ENCODE measurements around the gene DNAH14. TPM values are rescaled to one million over a fixed set of nuclear protein-coding genes. Genes with fewer than 3 reads are reported as not detected.

DNAH14 gene
- total RNA-seq, 2 experiments from 2014 or later, result 0.27 to 0.34 TPM

DNA sequence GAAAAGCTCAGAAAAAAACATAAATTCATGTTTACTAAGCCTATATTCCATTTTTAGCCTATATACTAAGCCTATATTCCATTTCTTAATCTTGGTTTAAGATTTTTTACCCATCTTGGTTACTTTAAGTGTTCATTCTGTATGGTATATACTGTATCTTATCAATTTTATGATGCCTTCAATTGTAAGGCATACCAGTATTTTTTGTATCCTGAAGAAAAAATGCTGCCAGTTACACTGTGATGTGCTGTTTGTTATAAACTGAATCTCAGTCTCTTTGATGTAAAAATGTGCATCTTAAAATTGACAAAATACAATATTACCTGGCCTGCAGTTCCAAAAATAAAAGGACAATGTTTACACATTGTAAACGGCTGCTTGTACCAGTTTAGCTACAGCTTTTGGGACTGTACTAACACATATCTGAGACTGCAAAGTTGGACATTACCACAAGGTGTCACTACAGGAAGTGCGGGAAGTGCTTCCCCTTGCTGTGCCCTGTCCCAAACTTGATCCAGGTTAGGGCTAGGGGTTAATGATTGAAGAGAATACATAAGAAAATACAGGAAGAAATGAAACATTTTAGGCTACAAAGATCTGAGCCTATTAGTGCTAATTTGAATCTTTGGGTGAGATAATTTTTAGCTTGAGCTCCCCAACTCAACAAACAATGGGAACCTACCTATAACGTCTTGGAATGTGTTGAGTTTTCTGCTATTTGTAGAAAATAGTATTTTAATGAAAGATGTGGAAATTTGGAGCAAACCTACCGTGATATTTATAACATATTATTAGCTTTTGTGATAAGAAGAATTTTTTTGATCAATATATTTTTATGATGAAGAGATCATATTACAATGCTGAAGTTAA is 389.5 kb downstream of the DNAH14 start:
- H3K36me3 Mint-ChIP-seq (ENCODE audit: low read depth), result no peaks in the 10 kb centered on the region
- Histone ChIP-seq H3K27ac (ENCODE audit: low read depth in 1 of 2, low read length in 2 of 2) (no peak overlapping the region), H3K27me3 (ENCODE audit: control insufficient read depth in 1 of 2, insufficient read depth in 2 of 2, low read length in 2 of 2) (peaks cover 0 to 6% of the 10 kb centered on the region in 2 experiments), H3K4me3 (ENCODE audit: low read length) (no peak overlapping the region), H3K36me3 (ENCODE audit: insufficient read depth, low read length) (no peaks in the 10 kb centered on the region), H3K4me1 (ENCODE audit: insufficient read depth, low read length) (no peaks in the 10 kb centered on the region), H3K9me3 (ENCODE audit: control insufficient read depth in 1 of 2, insufficient read depth in 1 of 2, low read length in 2 of 2) (peaks cover 0 to 6% of the 10 kb centered on the region in 2 experiments)
- ChIA-PET POLR2A (interaction anchor here (0.8 kb wide), 1 partner anchor 102 kb away, joined by 3 read pairs; no protein-coding TSS in a partner anchor), CTCF (interaction anchor here (0.6 to 1.7 kb wide), 5 partner anchors 10 to 61 kb away, joined by 3 to 4 read pairs (median 3); no protein-coding TSS in a partner anchor)
- H3K4me1 Mint-ChIP-seq (ENCODE audit: low read depth), result no peaks in the 10 kb centered on the region
- H3K27me3 Mint-ChIP-seq, result no peaks in the 10 kb centered on the region
- no peaks in the 10 kb centered on the region for H3K9me3 Mint-ChIP-seq
- TF ChIP-seq, protein P1, sequence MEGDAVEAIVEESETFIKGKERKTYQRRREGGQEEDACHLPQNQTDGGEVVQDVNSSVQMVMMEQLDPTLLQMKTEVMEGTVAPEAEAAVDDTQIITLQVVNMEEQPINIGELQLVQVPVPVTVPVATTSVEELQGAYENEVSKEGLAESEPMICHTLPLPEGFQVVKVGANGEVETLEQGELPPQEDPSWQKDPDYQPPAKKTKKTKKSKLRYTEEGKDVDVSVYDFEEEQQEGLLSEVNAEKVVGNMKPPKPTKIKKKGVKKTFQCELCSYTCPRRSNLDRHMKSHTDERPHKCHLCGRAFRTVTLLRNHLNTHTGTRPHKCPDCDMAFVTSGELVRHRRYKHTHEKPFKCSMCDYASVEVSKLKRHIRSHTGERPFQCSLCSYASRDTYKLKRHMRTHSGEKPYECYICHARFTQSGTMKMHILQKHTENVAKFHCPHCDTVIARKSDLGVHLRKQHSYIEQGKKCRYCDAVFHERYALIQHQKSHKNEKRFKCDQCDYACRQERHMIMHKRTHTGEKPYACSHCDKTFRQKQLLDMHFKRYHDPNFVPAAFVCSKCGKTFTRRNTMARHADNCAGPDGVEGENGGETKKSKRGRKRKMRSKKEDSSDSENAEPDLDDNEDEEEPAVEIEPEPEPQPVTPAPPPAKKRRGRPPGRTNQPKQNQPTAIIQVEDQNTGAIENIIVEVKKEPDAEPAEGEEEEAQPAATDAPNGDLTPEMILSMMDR (IDR thresholded peaks at IDR 0.05), result peak; percentile 84
- DNase-seq (peak in 4 of 14 experiments; percentile 25 to 55 (median 46)), ATAC-seq (ENCODE audit: poor library complexity) (peak; percentile 43)
- intact Hi-C loops (cut with DNase I, micrococcal nuclease), result loop anchor here (2.0 to 5.0 kb wide), 2 partner anchors 658 kb away; no protein-coding TSS in a partner anchor
- no peak overlapping the region for H3K4me3 Mint-ChIP-seq
- no peak overlapping the region for H3K27ac Mint-ChIP-seq

DNA sequence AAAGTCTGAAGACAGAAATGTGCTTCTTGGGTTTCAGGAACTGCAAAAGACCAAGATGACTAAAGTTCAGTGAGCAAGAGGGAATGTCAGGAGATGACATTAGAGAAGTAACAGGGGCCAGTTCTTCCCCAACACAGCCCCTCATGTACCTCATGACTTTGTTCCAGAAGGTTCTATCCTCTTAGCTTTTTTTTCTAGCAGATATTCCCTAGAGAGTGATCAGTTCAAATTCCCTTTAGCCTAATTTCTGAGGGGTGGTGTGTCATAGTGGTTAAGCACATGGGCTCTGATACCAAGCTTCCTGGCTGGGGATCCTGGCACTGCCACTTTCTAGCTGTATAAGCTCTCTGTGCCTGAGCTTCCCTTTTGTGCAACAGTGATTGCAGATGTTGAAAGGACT is 390.4 kb downstream of the DNAH14 start:
- intact Hi-C loops (cut with DNase I, micrococcal nuclease), result loop anchor here (2.0 to 5.0 kb wide), 3 partner anchors 657 to 899 kb away; no protein-coding TSS in a partner anchor
- Mint-ChIP-seq H3K9me3 (no peaks in the 10 kb centered on the region), H3K36me3 (ENCODE audit: low read depth) (no peaks in the 10 kb centered on the region), H3K4me3 (no peak overlapping the region), H3K27me3 (peaks cover 7% of the 10 kb centered on the region), H3K27ac (no peak overlapping the region), H3K4me1 (ENCODE audit: low read depth) (no peaks in the 10 kb centered on the region)
- no peak overlapping the region for H3K27ac ChIP-seq (ENCODE audit: low read depth in 1 of 2, low read length in 2 of 2)
- TF ChIP-seq, protein P1 (IDR thresholded peaks at IDR 0.05), result no peak
- peaks cover 0 to 10% of the 10 kb centered on the region in 2 experiments for H3K27me3 ChIP-seq (ENCODE audit: control insufficient read depth in 1 of 2, insufficient read depth in 2 of 2, low read length in 2 of 2)
- no peaks in the 10 kb centered on the region for H3K36me3 ChIP-seq (ENCODE audit: insufficient read depth, low read length)
- no peaks in the 10 kb centered on the region for H3K4me1 ChIP-seq (ENCODE audit: insufficient read depth, low read length)
- ChIA-PET CTCF (interaction anchor here (1.7 kb wide), 1 partner anchor 15 kb away, joined by 3 read pairs; no protein-coding TSS in a partner anchor), POLR2A (no interaction called here)
- peaks cover 0 to 6% of the 10 kb centered on the region in 2 experiments for H3K9me3 ChIP-seq (ENCODE audit: control insufficient read depth in 1 of 2, insufficient read depth in 1 of 2, low read length in 2 of 2)
- ATAC-seq (ENCODE audit: poor library complexity) (no peak), DNase-seq (no peak)
- H3K4me3 ChIP-seq (ENCODE audit: low read length), result no peak overlapping the region

DNA sequence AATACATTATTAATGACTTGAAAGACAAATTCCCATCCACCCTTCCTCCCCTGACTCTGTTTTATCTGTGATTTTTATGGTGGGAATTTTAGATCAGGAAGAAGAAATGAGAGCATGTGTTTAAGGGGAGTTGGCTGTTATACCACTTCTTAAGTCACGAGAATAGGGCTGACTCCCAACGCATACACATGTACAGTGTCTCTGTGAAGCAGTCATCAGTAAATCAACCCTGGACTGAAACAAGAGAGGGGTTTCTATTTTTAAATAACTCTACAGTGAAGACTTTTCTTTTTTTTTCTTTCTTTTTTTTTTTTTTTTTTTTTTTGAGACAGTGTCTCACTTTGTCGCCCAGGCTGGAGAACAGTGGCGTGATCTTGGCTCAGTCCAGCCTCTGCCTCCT is 392.3 kb downstream of the DNAH14 start:
- H3K36me3 ChIP-seq (ENCODE audit: insufficient read depth, low read length), result no peaks in the 10 kb centered on the region
- no peak overlapping the region for H3K4me3 Mint-ChIP-seq
- no peak overlapping the region for H3K4me3 ChIP-seq (ENCODE audit: low read length)
- ChIA-PET POLR2A (no interaction called here), CTCF (no interaction called here)
- peaks cover 0 to 10% of the 10 kb centered on the region in 2 experiments for H3K27me3 ChIP-seq (ENCODE audit: control insufficient read depth in 1 of 2, insufficient read depth in 2 of 2, low read length in 2 of 2)
- no peak overlapping the region for H3K27ac ChIP-seq (ENCODE audit: low read depth in 1 of 2, low read length in 2 of 2)
- H3K9me3 ChIP-seq (ENCODE audit: control insufficient read depth in 1 of 2, insufficient read depth in 1 of 2, low read length in 2 of 2), result no peaks in the 10 kb centered on the region
- DNase-seq (no peak), ATAC-seq (ENCODE audit: poor library complexity) (no peak)
- H3K27me3 Mint-ChIP-seq, result peaks cover 7% of the 10 kb centered on the region
- no peaks in the 10 kb centered on the region for H3K9me3 Mint-ChIP-seq
- H3K4me1 ChIP-seq (ENCODE audit: insufficient read depth, low read length), result no peaks in the 10 kb centered on the region
- no peaks in the 10 kb centered on the region for H3K36me3 Mint-ChIP-seq (ENCODE audit: low read depth)
- TF ChIP-seq, protein P1 (IDR thresholded peaks at IDR 0.05), result no peak
- intact Hi-C loops (cut with DNase I, micrococcal nuclease), result loop anchor here in 1 of 2 experiments (2.0 kb wide), 1 partner anchor 897 kb away; no protein-coding TSS in a partner anchor
- H3K27ac Mint-ChIP-seq, result no peak overlapping the region
- no peaks in the 10 kb centered on the region for H3K4me1 Mint-ChIP-seq (ENCODE audit: low read depth)

Data from CD4-positive, alpha-beta T cell (primary cell).